ENCODE measurements around the gene TAMALIN.

DNA sequence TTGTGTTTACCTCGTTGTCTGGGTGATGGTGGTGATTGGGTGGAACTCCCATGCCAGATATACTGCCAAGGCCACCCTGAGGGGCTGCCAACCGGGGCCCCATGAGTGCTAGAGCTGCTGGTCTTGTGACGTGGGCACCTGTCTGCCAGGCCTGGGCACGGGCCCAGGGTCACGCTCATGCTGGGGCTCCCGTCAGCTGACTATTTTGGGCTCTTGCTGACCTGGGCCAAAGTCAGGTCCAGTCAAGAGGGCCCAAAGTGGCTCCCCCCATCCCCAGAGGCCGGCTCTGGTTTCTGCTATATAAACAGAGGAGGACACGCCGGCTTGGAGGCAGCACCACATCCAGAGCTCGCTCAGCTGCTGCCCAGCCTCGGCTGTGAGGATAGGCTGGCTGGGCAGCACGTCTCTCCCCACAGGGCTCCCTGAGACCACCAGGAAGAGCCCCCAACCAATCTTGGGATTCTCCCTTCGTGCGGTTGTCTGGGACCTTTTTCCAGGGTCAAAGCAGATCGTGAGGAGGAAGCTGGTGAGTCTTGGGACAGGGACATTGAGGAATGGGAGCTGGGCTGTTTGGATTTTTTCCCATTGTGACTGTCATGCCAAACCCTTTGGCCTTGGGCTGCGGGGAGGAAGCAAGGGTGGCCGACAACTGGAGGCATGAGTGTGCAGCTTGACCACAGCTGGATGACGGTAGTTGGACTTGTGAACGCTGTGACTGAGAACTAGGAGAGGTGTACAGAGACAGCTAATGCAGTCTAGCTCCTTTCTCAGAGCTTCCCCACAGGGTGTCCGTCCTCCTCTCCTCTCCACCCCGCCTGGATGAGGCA lies 36.9 kb downstream of the TAMALIN start:
- TF ChIP-seq POLR2A (IDR thresholded peaks at IDR 0.05) (peak in 1 of 2 donors; percentile 72), CTCF (IDR thresholded peaks at IDR 0.05) (no peak)

Data from thyroid gland (tissue), 4 donors.